DOHH2 (cell line): ENCODE results near the gene PLK3.
"Not testable (repeated sequence)": the region's sequence is repeated elsewhere in the genome, so short reads cannot be mapped to it uniquely, and the experiment has no call there.

Source experiments
- H3F3A ChIP-seq: fragments of 200-600 bp; sonication (generic), shearing (Covaris generic); 2 replicates; pipeline ENCODE4 v1.6.0; 2016; ENCODE audit warnings: antibody characterized with exemption, mild to moderate bottlenecking; ENCODE audit not compliant: control insufficient read depth, insufficient read depth
- H3K27ac ChIP-seq: fragments of 200-600 bp; sonication (generic); 2 replicates; pipeline ENCODE4 v1.5.1; 2014; ENCODE audit warnings: low read depth, mild to moderate bottlenecking, low read length, moderate library complexity
- H3K27me3 ChIP-seq: fragments of 200-600 bp; sonication (generic); 2 replicates; pipeline ENCODE4 v1.6.1; 2014; ENCODE audit warnings: mild to moderate bottlenecking, low read length, mixed read lengths; ENCODE audit not compliant: control insufficient read depth
- H3K36me3 ChIP-seq: fragments of 200-600 bp; sonication (generic); 2 replicates; pipeline ENCODE4 v1.6.1; 2014; ENCODE audit warnings: mild to moderate bottlenecking, low read length, moderate library complexity, mixed read lengths; ENCODE audit not compliant: control insufficient read depth
- H3K4me1 ChIP-seq: fragments of 200-600 bp; sonication (generic); 2 replicates; pipeline ENCODE4 v1.6.1; 2014; ENCODE audit warnings: mild to moderate bottlenecking, low read length, mixed read lengths; ENCODE audit not compliant: control insufficient read depth
- H3K4me2 ChIP-seq: fragments of 200-600 bp; sonication (generic); 2 replicates; pipeline ENCODE4 v1.6.0; 2014; ENCODE audit warnings: mild to moderate bottlenecking, low read length, moderate library complexity
- H3K4me3 ChIP-seq: fragments of 200-600 bp; sonication (generic); 2 replicates; pipeline ENCODE4 v1.5.1; 2014; ENCODE audit warnings: mild to moderate bottlenecking, low read length, mixed read lengths
- H3K79me2 ChIP-seq: fragments of 200-600 bp; sonication (generic); 2 replicates; pipeline ENCODE4 v1.6.1; 2014; ENCODE audit warnings: mild to moderate bottlenecking, low read length, mixed read lengths; ENCODE audit not compliant: control insufficient read depth
- H3K9me2 ChIP-seq: fragments of 200-600 bp; sonication (generic); replicated peaks from 2 replicates; pipeline ENCODE4 v1.6.1; 2014; ENCODE audit warnings: mild to moderate bottlenecking, low read length, mixed read lengths; ENCODE audit not compliant: control insufficient read depth
- H3K9me3 ChIP-seq: fragments of 200-600 bp; sonication (generic); 2 replicates; pipeline ENCODE4 v1.6.1; 2014; ENCODE audit warnings: antibody characterized with exemption, low read length, mixed read lengths; ENCODE audit not compliant: control insufficient read depth, insufficient read depth
- H4K20me1 ChIP-seq: fragments of 200-600 bp; sonication (generic); 2 replicates; pipeline ENCODE4 v1.6.0; 2014; ENCODE audit warnings: low read depth, mild to moderate bottlenecking, antibody characterized with exemption, low read length, moderate library complexity; ENCODE audit not compliant: control insufficient read depth, insufficient read depth
- EZH2phosphoT487 ChIP-seq: fragments of 200-600 bp; sonication (generic); IDR thresholded peaks from 2 replicates; pipeline ENCODE4 v1.6.1; 2017; ENCODE audit warnings: borderline replicate concordance, mild to moderate bottlenecking, antibody characterized with exemption, low read length, moderate library complexity, mixed read lengths
- TF ChIP-seq, protein P1 (sequence below): fragments of 200-600 bp; sonication (generic); IDR thresholded peaks from one replicate; pipeline ENCODE4 v1.5.1; 2014; ENCODE audit warnings: antibody characterized with exemption, mild to moderate bottlenecking, low read depth, low read length; ENCODE audit not compliant: poor library complexity, severe bottlenecking

PLK3 gene

DNA sequence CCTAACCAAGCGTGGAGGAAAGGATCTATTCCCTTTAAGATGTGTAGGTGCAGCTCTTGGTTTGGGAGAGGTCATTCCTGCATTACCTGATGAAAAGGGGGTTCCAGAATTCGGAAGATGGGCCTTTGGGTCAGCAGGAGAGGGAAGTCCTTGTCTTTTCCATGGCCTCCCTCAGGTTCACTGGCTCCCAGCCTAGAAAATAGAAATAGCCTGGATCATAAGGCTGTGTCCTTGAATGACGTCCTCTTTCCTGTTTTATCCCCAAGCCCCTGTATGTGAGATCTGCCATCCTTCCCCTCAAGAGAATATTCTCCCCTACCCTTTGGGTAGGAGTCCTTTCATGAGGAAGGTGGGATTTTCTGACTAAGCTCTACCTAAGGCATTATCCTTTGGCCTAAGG lies 39.3 kb upstream of the PLK3 start:
- no peaks in the 10 kb centered on the region for H4K20me1 ChIP-seq
- H3K9me2 ChIP-seq, result no peaks in the 10 kb centered on the region
- no peak overlapping the region for H3K4me2 ChIP-seq
- peaks cover 23% of the 10 kb centered on the region for H3K4me1 ChIP-seq
- H3K79me2 ChIP-seq, result peaks cover 8% of the 10 kb centered on the region
- H3F3A ChIP-seq, result no peaks in the 10 kb centered on the region; the same call in 1 of the 2 replicates
- no peak for TF ChIP-seq EZH2phosphoT487
- TF ChIP-seq, protein P1, sequence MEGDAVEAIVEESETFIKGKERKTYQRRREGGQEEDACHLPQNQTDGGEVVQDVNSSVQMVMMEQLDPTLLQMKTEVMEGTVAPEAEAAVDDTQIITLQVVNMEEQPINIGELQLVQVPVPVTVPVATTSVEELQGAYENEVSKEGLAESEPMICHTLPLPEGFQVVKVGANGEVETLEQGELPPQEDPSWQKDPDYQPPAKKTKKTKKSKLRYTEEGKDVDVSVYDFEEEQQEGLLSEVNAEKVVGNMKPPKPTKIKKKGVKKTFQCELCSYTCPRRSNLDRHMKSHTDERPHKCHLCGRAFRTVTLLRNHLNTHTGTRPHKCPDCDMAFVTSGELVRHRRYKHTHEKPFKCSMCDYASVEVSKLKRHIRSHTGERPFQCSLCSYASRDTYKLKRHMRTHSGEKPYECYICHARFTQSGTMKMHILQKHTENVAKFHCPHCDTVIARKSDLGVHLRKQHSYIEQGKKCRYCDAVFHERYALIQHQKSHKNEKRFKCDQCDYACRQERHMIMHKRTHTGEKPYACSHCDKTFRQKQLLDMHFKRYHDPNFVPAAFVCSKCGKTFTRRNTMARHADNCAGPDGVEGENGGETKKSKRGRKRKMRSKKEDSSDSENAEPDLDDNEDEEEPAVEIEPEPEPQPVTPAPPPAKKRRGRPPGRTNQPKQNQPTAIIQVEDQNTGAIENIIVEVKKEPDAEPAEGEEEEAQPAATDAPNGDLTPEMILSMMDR, result no peak
- no peaks in the 10 kb centered on the region for H3K9me3 ChIP-seq
- H3K36me3 ChIP-seq, result peaks cover 91% of the 10 kb centered on the region
- H3K27ac ChIP-seq, result no peak overlapping the region
- no peak overlapping the region for H3K4me3 ChIP-seq
- H3K27me3 ChIP-seq, result no peaks in the 10 kb centered on the region

DNA sequence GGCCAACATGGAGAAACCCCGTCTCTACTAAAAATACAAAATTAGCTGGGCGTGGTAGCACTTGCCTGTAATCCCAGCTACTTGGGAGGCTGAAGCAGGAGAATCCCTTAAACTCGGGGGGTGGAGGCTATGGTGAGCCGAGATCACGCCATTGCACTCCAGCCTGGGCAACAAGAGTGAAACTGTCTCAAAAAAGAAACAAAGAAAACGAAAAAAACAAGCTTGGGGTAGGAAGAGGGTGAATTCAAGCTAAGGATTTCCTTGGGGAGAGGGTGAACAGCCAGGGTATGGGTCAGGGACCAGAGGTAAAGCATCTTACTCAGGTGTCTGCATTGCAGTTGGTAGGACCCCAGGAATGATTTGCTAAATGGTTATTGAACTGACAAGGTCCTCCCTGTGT lies 33.8 kb upstream of the PLK3 start:
- not testable (repeated sequence) for H3K9me2 ChIP-seq, H3K4me2 ChIP-seq, H4K20me1 ChIP-seq, H3K4me3 ChIP-seq, H3K4me1 ChIP-seq, H3K27ac ChIP-seq, H3K9me3 ChIP-seq, H3K27me3 ChIP-seq, H3K79me2 ChIP-seq
- Histone ChIP-seq H3F3A (peaks cover 14% of the 10 kb centered on the region), H3K36me3 (peaks cover 60% of the 10 kb centered on the region)

GRCh38 chr1:44775078-44775929 lies 24.9 kb upstream of the PLK3 start, which contains the start of gene RPS8:
RPS8 (plus strand) TSS chr1:44775540; CDS start chr1:44775597, 57 bp downstream.
- Histone ChIP-seq H4K20me1 (peaks cover 12% of the 10 kb centered on the region), H3K4me2 (peak within 1 kb of the TSS; percentile 74), H3K27ac (peak within 1 kb of the TSS; percentile 78), H3K79me2 (peaks cover 54% of the 10 kb centered on the region), H3K4me1 (peaks cover 30% of the 10 kb centered on the region), H3F3A (peaks cover 53% of the 10 kb centered on the region), H3K27me3 (no peaks in the 10 kb centered on the region), H3K4me3 (peak within 1 kb of the TSS; percentile 99), H3K9me2 (no peaks in the 10 kb centered on the region), H3K36me3 (peaks cover 54% of the 10 kb centered on the region), H3K9me3 (no peaks in the 10 kb centered on the region)
- TF ChIP-seq EZH2phosphoT487, result no peak
- TF ChIP-seq, protein P1, result no peak
